ENCODE results near the gene TRAF3IP1.

The TRAF3IP1 gene

GRCh38 chr2:238336793-238337444 is 16.6 kb downstream of the TRAF3IP1 start:
- in situ Hi-C loops (cut with HindIII; ENCODE audit: low sequenced_read_pairs), result no loop called here

GRCh38 chr2:238337846-238338245 is 17.5 kb downstream of the TRAF3IP1 start:
- in situ Hi-C loops (cut with HindIII; ENCODE audit: low sequenced_read_pairs), result no loop called here

- in situ Hi-C loops (cut with HindIII; ENCODE audit: low sequenced_read_pairs), result no loop called here
These were observed 18.5 kb downstream of the TRAF3IP1 start for GRCh38 chr2:238338710-238339394.

- in situ Hi-C loops (cut with HindIII; ENCODE audit: low sequenced_read_pairs), result no loop called here
These were observed 19.1 kb downstream of the TRAF3IP1 start for GRCh38 chr2:238339395-238339780.

GRCh38 chr2:238339814-238340213 is 19.5 kb downstream of the TRAF3IP1 start:
- in situ Hi-C loops (cut with HindIII; ENCODE audit: low sequenced_read_pairs), result no loop called here

GRCh38 chr2:238341536-238341935 is 21.2 kb downstream of the TRAF3IP1 start:
- in situ Hi-C loops (cut with HindIII; ENCODE audit: low sequenced_read_pairs), result no loop called here

- in situ Hi-C loops (cut with HindIII; ENCODE audit: low sequenced_read_pairs), result no loop called here
These were observed 23.7 kb downstream of the TRAF3IP1 start for GRCh38 chr2:238344035-238344434.

- in situ Hi-C loops (cut with HindIII; ENCODE audit: low sequenced_read_pairs), result no loop called here
These were observed 24.2 kb downstream of the TRAF3IP1 start for GRCh38 chr2:238344517-238344916.

- in situ Hi-C loops (cut with HindIII; ENCODE audit: low sequenced_read_pairs), result no loop called here
These were observed 25.1 kb downstream of the TRAF3IP1 start for GRCh38 chr2:238345297-238345968.

GRCh38 chr2:238346544-238346943 is 26.2 kb downstream of the TRAF3IP1 start:
- in situ Hi-C loops (cut with HindIII; ENCODE audit: low sequenced_read_pairs), result no loop called here

GRCh38 chr2:238350150-238350897 is 30.0 kb downstream of the TRAF3IP1 start:
- in situ Hi-C loops (cut with HindIII; ENCODE audit: low sequenced_read_pairs), result no loop called here

- in situ Hi-C loops (cut with HindIII; ENCODE audit: low sequenced_read_pairs), result no loop called here
These were observed 31.0 kb downstream of the TRAF3IP1 start for GRCh38 chr2:238351315-238351714.

GRCh38 chr2:238352361-238352760 is 32.0 kb downstream of the TRAF3IP1 start:
- in situ Hi-C loops (cut with HindIII; ENCODE audit: low sequenced_read_pairs), result no loop called here

- in situ Hi-C loops (cut with HindIII; ENCODE audit: low sequenced_read_pairs), result no loop called here
These were observed 38.5 kb downstream of the TRAF3IP1 start for GRCh38 chr2:238358769-238359168.

GRCh38 chr2:238359403-238359802 is 39.1 kb downstream of the TRAF3IP1 start:
- in situ Hi-C loops (cut with HindIII; ENCODE audit: low sequenced_read_pairs), result no loop called here

GRCh38 chr2:238361877-238362276 is 41.6 kb downstream of the TRAF3IP1 start:
- in situ Hi-C loops (cut with HindIII; ENCODE audit: low sequenced_read_pairs), result no loop called here

- in situ Hi-C loops (cut with HindIII; ENCODE audit: low sequenced_read_pairs), result no loop called here
These were observed 42.3 kb downstream of the TRAF3IP1 start for GRCh38 chr2:238362626-238363025.

GRCh38 chr2:238369591-238370040 is 49.3 kb downstream of the TRAF3IP1 start:
- in situ Hi-C loops (cut with HindIII; ENCODE audit: low sequenced_read_pairs), result loop anchor here (5.0 to 10.0 kb wide), 2 partner anchors 98 to 985 kb away; no protein-coding TSS in a partner anchor

GRCh38 chr2:238370094-238370822 is 49.9 kb downstream of the TRAF3IP1 start:
- in situ Hi-C loops (cut with HindIII; ENCODE audit: low sequenced_read_pairs), result loop anchor here (5.0 to 10.0 kb wide), 2 partner anchors 97 to 985 kb away; no protein-coding TSS in a partner anchor

- in situ Hi-C loops (cut with HindIII; ENCODE audit: low sequenced_read_pairs), result loop anchor here (5.0 to 10.0 kb wide), 2 partner anchors 96 to 984 kb away; no protein-coding TSS in a partner anchor
These were observed 50.6 kb downstream of the TRAF3IP1 start for GRCh38 chr2:238370823-238371372.

Data from endothelial cell of hepatic sinusoid (primary cell).